A549 treated with CORT108297 at 1 μM for 4 hours (cell line): ENCODE results near the gene RBP7. TPM values are rescaled to one million over a fixed set of nuclear protein-coding genes. Genes with fewer than 3 reads are reported as not detected.

Experiments used
- total RNA-seq: library from RNA; stranded (reverse); fragments of 200-300 nt; extraction: Qiagen RNA extraction; gene quantifications from 5 replicates; pipeline ENCODE4 v1.2.3, GENCODE V29; 2022

RBP7 gene
- total RNA-seq, result 5.2 to 6.5 TPM (median 6.0 TPM) in 5 replicates

DNA sequence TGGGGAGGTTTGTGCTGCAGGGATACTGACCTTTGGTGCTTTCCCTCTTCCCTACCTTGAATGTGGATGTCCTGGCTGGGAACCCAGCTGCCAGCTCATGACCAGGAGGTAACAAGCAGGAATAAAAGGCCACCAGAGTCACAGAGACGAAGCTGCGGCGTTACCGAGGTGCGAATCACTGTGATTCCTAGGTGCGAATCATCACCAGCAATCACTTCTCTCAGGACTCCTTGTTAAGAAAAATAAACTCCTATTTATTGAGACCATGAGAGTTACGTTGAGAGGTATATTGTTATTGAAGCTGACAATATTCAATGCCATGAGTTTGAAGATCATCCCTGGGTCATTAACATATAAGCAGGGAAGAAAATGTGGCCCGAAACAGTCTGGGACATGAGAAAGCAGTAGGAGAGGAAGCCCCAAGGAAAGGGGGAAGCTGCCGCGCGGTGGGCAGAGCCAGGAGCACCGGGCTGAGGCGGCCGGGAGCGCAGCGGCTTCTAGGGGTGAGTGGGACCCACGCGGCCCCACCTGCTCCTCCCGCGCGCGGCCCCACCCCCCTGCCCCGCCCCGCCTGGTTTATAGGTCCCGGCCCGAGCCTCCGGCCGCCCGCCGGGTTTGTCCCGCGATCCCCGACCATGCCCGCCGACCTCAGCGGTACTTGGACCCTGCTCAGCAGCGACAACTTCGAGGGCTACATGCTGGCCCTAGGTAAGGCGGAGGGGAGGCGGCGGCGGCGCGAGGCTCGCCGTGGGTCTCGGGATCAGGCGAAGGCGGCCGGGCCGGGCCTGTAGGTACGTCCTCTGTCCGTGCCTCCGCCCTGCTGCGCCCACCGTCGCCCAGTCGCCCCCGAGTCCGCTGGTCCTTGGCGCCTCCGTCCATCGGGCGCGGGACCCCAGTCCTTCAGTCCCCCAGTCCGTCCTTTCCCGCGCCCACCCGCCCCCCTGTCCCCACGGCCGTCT is at the start of gene RBP7:
Gene RBP7, plus strand, starts transcription at position 605 of the 959 bp plus-strand sequence. Its CDS starts 31 bp downstream, at position 636.

GRCh38 chr1:10032590-10033358 is 35.7 kb downstream of the RBP7 start, which contains the start of gene UBE4B:
TSS of gene UBE4B (plus strand) at chr1:10032958. CDS start at chr1:10033671, 713 bp downstream.

Other genes with a start within 250 kb of the RBP7 start
- 60.1 to 70.0 TPM (median 64.2 TPM) in 5 replicates for gene CLSTN1, start 173.3 kb upstream of the RBP7 start, total RNA-seq
- 7.1 to 10.1 TPM (median 9.0 TPM) in 5 replicates for gene CTNNBIP1, start 87.0 kb upstream of the RBP7 start, total RNA-seq
- 18.3 to 29.0 TPM (median 20.0 TPM) in 5 replicates for gene LZIC, start 53.8 kb upstream of the RBP7 start, total RNA-seq
- 2.3 to 3.0 TPM (median 2.9 TPM) in 5 replicates for gene NMNAT1, start 53.8 kb upstream of the RBP7 start, total RNA-seq
- 12.7 to 15.6 TPM (median 13.9 TPM) in 5 replicates for gene UBE4B, start 35.7 kb downstream of the RBP7 start, total RNA-seq
- gene KIF1B, start 213.3 kb downstream of the RBP7 start, total RNA-seq, result 11.0 to 14.5 TPM (median 13.5 TPM) in 5 replicates